KMS-11 (cell line): ENCODE data around the gene NPM3.

Source experiments
- H2AFZ ChIP-seq: fragments of 200-600 bp; sonication (generic); 2 replicates; pipeline ENCODE4 v1.6.1; 2016; ENCODE audit warnings: antibody characterized with exemption, mixed run types, low read depth
- H3K27ac ChIP-seq: fragments of 200-600 bp; sonication (generic); 2 replicates; pipeline ENCODE4 v1.6.1; 2016; ENCODE audit warnings: mild to moderate bottlenecking, mixed run types
- H3K27me3 ChIP-seq: fragments of 200-600 bp; sonication (generic); 2 replicates; pipeline ENCODE4 v1.6.1; 2017; ENCODE audit warnings: mild to moderate bottlenecking, low read depth, mixed run types, moderate library complexity; ENCODE audit not compliant: insufficient read depth
- H3K36me3 ChIP-seq: fragments of 200-600 bp; sonication (generic); 2 replicates; pipeline ENCODE4 v1.6.1; 2017; ENCODE audit warnings: mild to moderate bottlenecking, mixed run types; ENCODE audit not compliant: insufficient read depth
- H3K4me1 ChIP-seq: fragments of 200-600 bp; sonication (generic); 2 replicates; pipeline ENCODE4 v1.6.1; 2016; ENCODE audit warnings: mild to moderate bottlenecking, low read depth, mixed run types; ENCODE audit not compliant: poor library complexity, severe bottlenecking
- H3K4me2 ChIP-seq: fragments of 200-600 bp; sonication (generic); 2 replicates; pipeline ENCODE4 v1.7.0; 2016; ENCODE audit warnings: mild to moderate bottlenecking, mixed run types
- H3K4me3 ChIP-seq: fragments of 200-600 bp; sonication (generic); IDR thresholded peaks from 2 replicates; pipeline ENCODE4 v1.6.1; 2017; ENCODE audit warnings: low read depth, low read length, mixed read lengths; ENCODE audit not compliant: insufficient read depth
- H3K79me2 ChIP-seq: fragments of 200-600 bp; sonication (generic); 2 replicates; pipeline ENCODE4 v1.6.1; 2016; ENCODE audit warnings: low read depth, mixed run types; ENCODE audit not compliant: insufficient read depth
- H3K9ac ChIP-seq: fragments of 200-600 bp; sonication (generic); 2 replicates; pipeline ENCODE4 v1.6.1; 2016; ENCODE audit warnings: mild to moderate bottlenecking, mixed run types
- H4K20me1 ChIP-seq: fragments of 200-600 bp; sonication (generic); 2 replicates; pipeline ENCODE4 v1.6.1; 2016; ENCODE audit warnings: mild to moderate bottlenecking, mixed run types; ENCODE audit not compliant: insufficient read depth
- TF ChIP-seq, protein P1 (sequence below): fragments of 200-600 bp; sonication (generic); conservative IDR thresholded peaks from 2 replicates; pipeline ENCODE4 v1.6.1; 2017; ENCODE audit warnings: low read depth, mild to moderate bottlenecking, antibody characterized with exemption, low read length, moderate library complexity, mixed read lengths

NPM3 gene

DNA sequence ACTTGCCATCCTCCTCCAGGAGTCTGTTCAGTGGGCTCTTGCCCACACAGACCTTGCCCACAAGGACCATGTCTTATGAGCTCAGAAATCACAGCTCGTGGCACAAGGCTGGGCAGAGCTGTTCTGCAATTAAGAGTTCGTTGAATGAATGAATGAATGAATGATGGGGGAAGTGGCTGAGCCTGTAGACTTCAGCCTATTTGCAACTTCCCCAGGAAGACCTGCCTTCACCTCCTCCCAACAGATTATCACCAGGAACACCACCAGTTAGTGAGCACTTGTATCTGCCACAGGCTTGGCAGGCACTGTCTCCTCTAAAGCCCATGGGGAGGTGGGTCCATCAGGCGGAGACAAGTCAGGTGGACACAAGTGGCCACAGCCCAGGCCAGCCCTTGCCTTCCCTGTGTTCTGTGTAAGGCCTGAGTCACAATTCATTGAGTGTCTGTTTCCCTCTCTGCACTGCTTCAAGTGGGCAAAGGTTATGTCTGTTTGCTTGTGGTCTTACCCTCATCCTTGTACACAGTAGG is 5.6 kb downstream of the NPM3 start:
- Histone ChIP-seq H3K79me2 (no peaks in the 10 kb centered on the region), H2AFZ (no peak overlapping the region), H3K27me3 (peaks cover 22% of the 10 kb centered on the region), H3K4me3 (no peak overlapping the region), H3K27ac (no peak overlapping the region), H4K20me1 (no peaks in the 10 kb centered on the region), H3K36me3 (no peaks in the 10 kb centered on the region), H3K4me2 (no peak overlapping the region), H3K9ac (no peak overlapping the region), H3K4me1 (peaks cover 20% of the 10 kb centered on the region)
- TF ChIP-seq, protein P1, sequence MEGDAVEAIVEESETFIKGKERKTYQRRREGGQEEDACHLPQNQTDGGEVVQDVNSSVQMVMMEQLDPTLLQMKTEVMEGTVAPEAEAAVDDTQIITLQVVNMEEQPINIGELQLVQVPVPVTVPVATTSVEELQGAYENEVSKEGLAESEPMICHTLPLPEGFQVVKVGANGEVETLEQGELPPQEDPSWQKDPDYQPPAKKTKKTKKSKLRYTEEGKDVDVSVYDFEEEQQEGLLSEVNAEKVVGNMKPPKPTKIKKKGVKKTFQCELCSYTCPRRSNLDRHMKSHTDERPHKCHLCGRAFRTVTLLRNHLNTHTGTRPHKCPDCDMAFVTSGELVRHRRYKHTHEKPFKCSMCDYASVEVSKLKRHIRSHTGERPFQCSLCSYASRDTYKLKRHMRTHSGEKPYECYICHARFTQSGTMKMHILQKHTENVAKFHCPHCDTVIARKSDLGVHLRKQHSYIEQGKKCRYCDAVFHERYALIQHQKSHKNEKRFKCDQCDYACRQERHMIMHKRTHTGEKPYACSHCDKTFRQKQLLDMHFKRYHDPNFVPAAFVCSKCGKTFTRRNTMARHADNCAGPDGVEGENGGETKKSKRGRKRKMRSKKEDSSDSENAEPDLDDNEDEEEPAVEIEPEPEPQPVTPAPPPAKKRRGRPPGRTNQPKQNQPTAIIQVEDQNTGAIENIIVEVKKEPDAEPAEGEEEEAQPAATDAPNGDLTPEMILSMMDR, result no peak

DNA sequence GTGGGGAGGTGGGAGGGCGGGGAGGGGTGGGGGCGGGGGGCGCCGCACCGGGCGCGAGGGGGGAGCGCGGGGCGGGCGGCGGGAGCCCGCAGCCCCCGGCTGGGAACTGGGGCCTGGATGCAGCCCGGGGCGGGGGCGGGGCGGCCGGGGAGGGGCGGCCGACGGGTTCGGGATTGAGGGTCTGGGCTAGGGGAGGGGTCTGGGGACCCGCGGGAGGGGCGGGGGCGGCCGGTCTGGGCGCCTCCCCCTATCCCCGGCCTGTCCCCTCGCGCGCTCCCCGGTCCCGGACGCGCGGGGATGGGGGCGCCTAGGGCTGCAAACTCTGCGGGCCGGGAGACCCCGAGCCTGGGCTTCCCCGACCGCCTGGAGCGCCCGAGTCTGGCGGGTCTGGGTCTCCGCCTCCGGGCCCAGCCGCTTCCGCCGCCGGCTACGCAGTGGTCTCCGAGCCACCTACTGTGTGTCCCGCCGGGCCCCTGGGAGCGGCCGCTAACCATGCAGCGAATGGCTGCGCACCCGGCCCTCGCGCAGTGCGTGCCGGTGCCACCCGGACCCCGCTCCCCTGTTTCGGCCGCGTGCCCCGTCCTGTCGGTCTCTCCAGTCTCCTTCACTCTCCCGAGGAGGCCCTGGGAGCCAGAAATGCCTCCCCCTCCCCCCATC is 7.0 kb downstream of the NPM3 start:
- Histone ChIP-seq H3K9ac (no peak overlapping the region), H3K4me2 (no peak overlapping the region), H2AFZ (no peak overlapping the region), H3K27me3 (peaks cover 22% of the 10 kb centered on the region), H3K4me3 (no peak overlapping the region), H4K20me1 (no peaks in the 10 kb centered on the region), H3K79me2 (no peaks in the 10 kb centered on the region), H3K36me3 (no peaks in the 10 kb centered on the region), H3K4me1 (peaks cover 13% of the 10 kb centered on the region), H3K27ac (no peak overlapping the region)
- TF ChIP-seq, protein P1, result no peak

DNA sequence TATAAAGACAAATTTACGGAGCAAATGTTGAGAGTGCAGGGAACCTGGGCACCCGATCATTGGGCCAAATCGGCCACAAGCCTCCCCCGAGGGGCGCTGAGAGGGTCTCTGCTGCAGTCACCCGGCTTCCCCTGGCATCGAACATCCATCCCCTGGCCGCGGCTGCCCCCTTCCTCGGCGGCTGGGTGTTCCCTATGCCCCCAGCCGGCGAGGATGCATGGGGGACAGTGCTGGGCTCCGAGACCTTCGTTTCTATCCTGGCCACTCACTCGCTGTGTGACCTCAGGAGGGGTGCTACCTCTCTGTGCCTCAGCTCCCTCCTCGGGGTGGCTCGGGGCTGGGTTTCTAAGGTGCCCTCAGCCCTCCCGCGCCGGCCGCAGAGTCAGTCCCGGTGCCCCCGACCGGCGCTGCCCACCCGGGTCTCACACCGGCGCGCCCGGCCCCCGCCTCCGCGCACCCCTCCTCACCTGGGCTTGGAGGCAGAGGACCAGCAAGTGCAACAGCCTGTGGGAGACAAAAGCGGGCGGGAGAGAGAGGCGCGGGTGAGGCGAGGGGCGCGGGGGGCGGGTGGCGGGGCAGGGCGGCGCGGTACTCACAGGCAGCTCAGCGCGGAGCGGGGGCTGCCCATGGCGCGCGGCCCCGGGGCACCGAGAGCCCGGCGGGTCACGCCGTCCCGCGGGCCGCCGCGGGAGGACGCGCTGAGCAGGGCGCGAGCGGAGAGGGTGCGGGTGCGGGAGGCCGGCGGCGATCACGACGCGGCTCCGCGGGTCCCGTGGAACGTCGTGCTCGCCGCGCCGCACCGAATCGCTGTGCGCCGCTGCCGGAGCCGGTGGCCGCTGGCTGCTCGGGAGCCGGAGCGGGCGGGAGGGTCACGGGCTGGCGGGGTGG is 7.7 kb downstream of the NPM3 start, which contains the start of gene FGF8:
Gene FGF8, minus strand, starts transcription at position 842 of the 888 bp plus-strand sequence. Its CDS starts 214 bp downstream, at position 628.
- H3K4me1 ChIP-seq, result peaks cover 5% of the 10 kb centered on the region
- no peaks in the 10 kb centered on the region for H4K20me1 ChIP-seq

DNA sequence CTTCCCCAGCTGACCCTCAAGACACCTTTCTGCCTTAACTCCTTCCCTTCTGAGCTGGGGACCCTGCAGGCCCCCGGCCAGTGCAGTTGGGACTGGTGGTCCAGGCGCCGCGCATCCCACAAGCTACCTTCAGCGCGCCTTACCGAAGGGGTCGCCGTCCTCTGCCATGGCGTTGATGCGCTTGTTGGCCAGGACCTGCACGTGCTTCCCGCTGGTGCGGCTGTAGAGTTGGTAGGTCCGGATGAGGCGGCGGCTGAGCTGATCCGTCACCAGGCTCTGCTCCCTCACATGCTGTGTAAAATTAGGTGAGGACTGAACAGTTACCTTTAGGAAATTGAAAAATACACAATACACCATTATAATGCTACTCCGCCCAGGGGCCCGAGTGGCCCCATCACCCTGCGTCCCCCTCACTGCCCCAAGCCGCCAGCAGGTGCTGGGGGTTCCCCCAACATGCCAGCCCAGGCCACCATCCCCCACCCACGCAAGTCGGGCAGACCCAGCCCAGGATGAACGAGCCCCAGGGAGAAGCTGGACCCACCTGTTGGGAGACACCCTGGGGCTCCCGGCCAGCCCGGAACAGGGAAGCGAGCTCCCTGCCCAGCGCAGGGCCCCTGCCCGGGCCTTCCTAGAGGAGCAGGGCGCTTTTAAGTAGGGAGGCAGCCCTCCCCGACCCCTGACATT is 8.5 kb downstream of the NPM3 start:
- Histone ChIP-seq H3K36me3 (no peaks in the 10 kb centered on the region), H3K27ac (no peak overlapping the region), H3K27me3 (peaks cover 22% of the 10 kb centered on the region), H3K4me1 (no peaks in the 10 kb centered on the region), H3K4me3 (no peak overlapping the region), H3K4me2 (no peak overlapping the region), H4K20me1 (no peaks in the 10 kb centered on the region), H3K79me2 (no peaks in the 10 kb centered on the region), H2AFZ (no peak overlapping the region), H3K9ac (no peak overlapping the region)
- TF ChIP-seq, protein P1, result no peak

More for the DNA sequence above, 7.7 kb downstream of the NPM3 start, which contains the start of gene FGF8:
- H3K4me2 ChIP-seq, result no peak within 1 kb of the TSS
- H3K27me3 ChIP-seq, result peaks cover 22% of the 10 kb centered on the region
- no peak within 1 kb of the TSS for H3K9ac ChIP-seq
- TF ChIP-seq, protein P1, result no peak
- H3K4me3 ChIP-seq, result no peak within 1 kb of the TSS
- no peak within 1 kb of the TSS for H2AFZ ChIP-seq
- H3K36me3 ChIP-seq, result no peaks in the 10 kb centered on the region
- no peak within 1 kb of the TSS for H3K27ac ChIP-seq
- no peaks in the 10 kb centered on the region for H3K79me2 ChIP-seq
